ENCODE data around the gene PSORS1C1. TPM values are rescaled to one million over a fixed set of nuclear protein-coding genes. Genes with fewer than 3 reads are reported as not detected.

The PSORS1C1 gene
- total and polyA plus RNA-seq, 2 donors (not counting 1 experiment from before 2014, with no cell fraction given), result 0.40 to 0.66 TPM

DNA sequence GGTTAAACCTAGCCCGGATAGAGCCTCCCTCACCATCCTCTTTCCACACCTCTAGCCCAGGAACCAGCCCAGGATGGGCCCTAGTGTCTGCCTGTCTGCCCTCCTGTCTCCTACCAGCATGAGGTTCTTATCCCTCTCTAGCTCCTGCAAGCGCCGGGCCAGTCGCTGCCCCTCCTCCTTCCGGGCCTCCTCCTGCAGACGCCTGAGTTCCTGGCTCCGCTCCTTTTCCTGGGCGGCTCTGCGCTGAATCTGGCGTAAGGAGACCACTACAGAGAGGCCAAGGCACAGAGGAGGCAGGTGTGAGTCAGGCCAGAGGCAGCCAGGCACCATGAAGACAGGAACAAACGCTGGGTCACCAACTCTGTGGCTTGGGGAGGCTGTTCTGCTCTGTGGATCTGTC is 28.5 kb downstream of the PSORS1C1 start:
- no peak overlapping the region for H3K9ac ChIP-seq (ENCODE audit: insufficient read depth, low read length)
- H3K36me3 ChIP-seq (ENCODE audit: control insufficient read depth, insufficient read depth, low read length), result peaks cover 1% of the 10 kb centered on the region
- no peak overlapping the region for H3K4me3 ChIP-seq (replicated peaks in 1 of 4; ENCODE audit: control extremely low read depth in 1 of 4, insufficient read depth in 1 of 4, low read depth in 3 of 4, low read length in 4 of 4)
- H3K27ac ChIP-seq (ENCODE audit: insufficient read depth, low read length), result no peak overlapping the region
- no peaks in the 10 kb centered on the region for H4K20me1 ChIP-seq (ENCODE audit: control insufficient read depth, extremely low read depth, insufficient read depth, low read length)
- DNase-seq (ENCODE audit: low read depth in 2 of 2), result peak; percentile 66 to 90
- H3K79me2 ChIP-seq (ENCODE audit: control insufficient read depth, insufficient read depth, low read length), result no peaks in the 10 kb centered on the region
- H3K4me2 ChIP-seq (ENCODE audit: extremely low read depth, insufficient read depth, low read length), result no peak overlapping the region
- H3K27me3 ChIP-seq (ENCODE audit: control insufficient read depth, insufficient read depth, low read length), result no peaks in the 10 kb centered on the region
- H3K4me1 ChIP-seq (ENCODE audit: control insufficient read depth, extremely low read depth, insufficient read depth, low read length), result no peaks in the 10 kb centered on the region
- TF ChIP-seq, protein P1, sequence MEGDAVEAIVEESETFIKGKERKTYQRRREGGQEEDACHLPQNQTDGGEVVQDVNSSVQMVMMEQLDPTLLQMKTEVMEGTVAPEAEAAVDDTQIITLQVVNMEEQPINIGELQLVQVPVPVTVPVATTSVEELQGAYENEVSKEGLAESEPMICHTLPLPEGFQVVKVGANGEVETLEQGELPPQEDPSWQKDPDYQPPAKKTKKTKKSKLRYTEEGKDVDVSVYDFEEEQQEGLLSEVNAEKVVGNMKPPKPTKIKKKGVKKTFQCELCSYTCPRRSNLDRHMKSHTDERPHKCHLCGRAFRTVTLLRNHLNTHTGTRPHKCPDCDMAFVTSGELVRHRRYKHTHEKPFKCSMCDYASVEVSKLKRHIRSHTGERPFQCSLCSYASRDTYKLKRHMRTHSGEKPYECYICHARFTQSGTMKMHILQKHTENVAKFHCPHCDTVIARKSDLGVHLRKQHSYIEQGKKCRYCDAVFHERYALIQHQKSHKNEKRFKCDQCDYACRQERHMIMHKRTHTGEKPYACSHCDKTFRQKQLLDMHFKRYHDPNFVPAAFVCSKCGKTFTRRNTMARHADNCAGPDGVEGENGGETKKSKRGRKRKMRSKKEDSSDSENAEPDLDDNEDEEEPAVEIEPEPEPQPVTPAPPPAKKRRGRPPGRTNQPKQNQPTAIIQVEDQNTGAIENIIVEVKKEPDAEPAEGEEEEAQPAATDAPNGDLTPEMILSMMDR (conservative IDR thresholded peaks at IDR 0.05 in 1 of 2, IDR thresholded peaks at IDR 0.05 in 1 of 2; ENCODE audit: low read depth in 1 of 2, low read length in 2 of 2), result no peak
- no peak for TF ChIP-seq EZH2 (IDR thresholded peaks at IDR 0.05; ENCODE audit: low read length, missing control alignments)
- no peaks in the 10 kb centered on the region for H3K9me3 ChIP-seq (ENCODE audit: control insufficient read depth, insufficient read depth, low read depth, low read length)
- H2AFZ ChIP-seq (ENCODE audit: low read length), result no peak overlapping the region

DNA sequence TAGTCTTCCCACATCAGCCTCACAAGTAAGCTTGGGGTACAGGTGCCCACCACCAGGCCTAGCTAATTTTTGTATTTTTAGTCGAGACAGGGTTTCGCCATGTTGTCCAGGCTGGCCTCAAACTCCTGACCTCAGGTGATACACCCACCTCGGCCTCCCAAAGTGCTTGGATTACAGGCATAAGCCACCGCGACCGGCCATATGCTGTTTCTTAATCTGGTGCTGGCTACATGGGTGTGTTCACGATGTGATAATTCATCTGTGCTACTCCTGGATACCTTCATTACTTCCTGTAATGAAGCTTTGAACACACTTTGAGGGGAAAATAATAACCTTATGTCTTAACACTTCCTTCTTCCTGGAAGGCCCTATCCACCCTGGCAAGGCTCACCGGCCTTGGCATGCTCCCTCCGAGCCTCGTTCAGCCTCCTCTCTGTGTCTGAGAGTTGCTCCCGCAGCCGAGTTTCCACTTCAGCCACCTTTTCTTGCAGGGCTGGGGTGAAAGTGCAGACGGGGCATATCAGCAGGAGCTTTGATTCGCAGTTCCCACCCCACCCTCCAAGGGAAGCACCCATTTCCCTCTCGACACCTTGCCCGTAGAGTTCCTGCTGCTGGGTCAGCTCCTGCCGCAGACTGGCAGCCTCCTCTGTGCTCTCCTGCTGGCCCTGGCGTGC is 29.8 kb downstream of the PSORS1C1 start:
- no peaks in the 10 kb centered on the region for H3K79me2 ChIP-seq (ENCODE audit: control insufficient read depth, insufficient read depth, low read length)
- peaks cover 3% of the 10 kb centered on the region for H3K36me3 ChIP-seq (ENCODE audit: control insufficient read depth, insufficient read depth, low read length)
- H3K4me1 ChIP-seq (ENCODE audit: control insufficient read depth, extremely low read depth, insufficient read depth, low read length), result no peaks in the 10 kb centered on the region
- DNase-seq (ENCODE audit: low read depth in 2 of 2), result no peak
- no peak overlapping the region for H3K4me2 ChIP-seq (ENCODE audit: extremely low read depth, insufficient read depth, low read length)
- H3K9me3 ChIP-seq (ENCODE audit: control insufficient read depth, insufficient read depth, low read depth, low read length), result no peaks in the 10 kb centered on the region
- H3K27ac ChIP-seq (ENCODE audit: insufficient read depth, low read length), result no peak overlapping the region
- TF ChIP-seq, protein P1 (conservative IDR thresholded peaks at IDR 0.05 in 1 of 2, IDR thresholded peaks at IDR 0.05 in 1 of 2; ENCODE audit: low read depth in 1 of 2, low read length in 2 of 2), result no peak
- no peak for TF ChIP-seq EZH2 (IDR thresholded peaks at IDR 0.05; ENCODE audit: low read length, missing control alignments)
- H3K9ac ChIP-seq (ENCODE audit: insufficient read depth, low read length), result no peak overlapping the region
- H2AFZ ChIP-seq (ENCODE audit: low read length), result no peak overlapping the region
- H3K4me3 ChIP-seq (replicated peaks in 1 of 4; ENCODE audit: control extremely low read depth in 1 of 4, insufficient read depth in 1 of 4, low read depth in 3 of 4, low read length in 4 of 4), result no peak overlapping the region
- no peaks in the 10 kb centered on the region for H4K20me1 ChIP-seq (ENCODE audit: control insufficient read depth, extremely low read depth, insufficient read depth, low read length)
- no peaks in the 10 kb centered on the region for H3K27me3 ChIP-seq (ENCODE audit: control insufficient read depth, insufficient read depth, low read length)

DNA sequence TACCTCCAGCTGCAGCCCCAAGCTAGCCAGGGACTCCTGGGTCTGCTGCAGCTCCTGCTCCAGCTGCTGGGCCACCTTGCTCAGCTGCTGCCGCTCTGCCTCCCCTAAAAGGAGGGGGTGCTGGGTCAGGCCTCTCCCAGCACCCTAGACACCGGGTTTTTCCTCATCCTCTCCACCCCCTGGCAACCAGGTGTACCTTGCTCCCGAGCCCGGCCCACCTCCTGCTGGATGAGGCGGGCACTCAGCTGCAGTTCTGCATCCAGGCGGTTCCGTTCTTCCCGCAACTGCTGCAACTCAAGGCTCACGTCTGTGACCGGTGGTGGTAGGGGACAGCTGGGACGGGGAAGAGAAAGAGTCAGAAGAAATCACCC is 30.4 kb downstream of the PSORS1C1 start:
- no peaks in the 10 kb centered on the region for H3K79me2 ChIP-seq (ENCODE audit: control insufficient read depth, insufficient read depth, low read length)
- H3K9ac ChIP-seq (ENCODE audit: insufficient read depth, low read length), result no peak overlapping the region
- H3K9me3 ChIP-seq (ENCODE audit: control insufficient read depth, insufficient read depth, low read depth, low read length), result no peaks in the 10 kb centered on the region
- no peak overlapping the region for H2AFZ ChIP-seq (ENCODE audit: low read length)
- TF ChIP-seq, protein P1 (conservative IDR thresholded peaks at IDR 0.05 in 1 of 2, IDR thresholded peaks at IDR 0.05 in 1 of 2; ENCODE audit: low read depth in 1 of 2, low read length in 2 of 2), result no peak
- no peak overlapping the region for H3K4me2 ChIP-seq (ENCODE audit: extremely low read depth, insufficient read depth, low read length)
- H3K27me3 ChIP-seq (ENCODE audit: control insufficient read depth, insufficient read depth, low read length), result no peaks in the 10 kb centered on the region
- H3K4me3 ChIP-seq (replicated peaks in 1 of 4; ENCODE audit: control extremely low read depth in 1 of 4, insufficient read depth in 1 of 4, low read depth in 3 of 4, low read length in 4 of 4), result no peak overlapping the region
- no peak overlapping the region for H3K27ac ChIP-seq (ENCODE audit: insufficient read depth, low read length)
- H4K20me1 ChIP-seq (ENCODE audit: control insufficient read depth, extremely low read depth, insufficient read depth, low read length), result no peaks in the 10 kb centered on the region
- peaks cover 3% of the 10 kb centered on the region for H3K36me3 ChIP-seq (ENCODE audit: control insufficient read depth, insufficient read depth, low read length)
- no peak for DNase-seq (ENCODE audit: low read depth in 2 of 2)
- no peaks in the 10 kb centered on the region for H3K4me1 ChIP-seq (ENCODE audit: control insufficient read depth, extremely low read depth, insufficient read depth, low read length)
